HG02588 (cell line): Measurements from ENCODE around the gene FARP1.
"Not testable (repeated sequence)": the region's sequence is repeated elsewhere in the genome, so short reads cannot be mapped to it uniquely, and the experiment has no call there.

Experiments used
- ATAC-seq: cut with Tn5 transposase; IDR thresholded peaks from one replicate; pipeline ENCODE4 v1.9.1; 2021; ENCODE audit warnings: mild to moderate bottlenecking, moderate library complexity; ENCODE audit not compliant: unreplicated experiment

FARP1 gene

GRCh38 chr13:98389319-98389718 lies 246.4 kb downstream of the FARP1 start:
- no peak for ATAC-seq

- no peak for ATAC-seq
Measured at GRCh38 chr13:98390086-98390715, 247.3 kb downstream of the FARP1 start.

- no peak for ATAC-seq
Measured at GRCh38 chr13:98393873-98394272, 251.0 kb downstream of the FARP1 start.

- ATAC-seq: no peak
Measured at GRCh38 chr13:98394820-98395510, 252.1 kb downstream of the FARP1 start.

- ATAC-seq: no peak
Measured at GRCh38 chr13:98396071-98396710, 253.3 kb downstream of the FARP1 start.

GRCh38 chr13:98397221-98397620 lies 254.3 kb downstream of the FARP1 start:
- no peak for ATAC-seq

GRCh38 chr13:98397861-98398260 lies 255.0 kb downstream of the FARP1 start:
- ATAC-seq: no peak

GRCh38 chr13:98398581-98398980 lies 255.7 kb downstream of the FARP1 start:
- ATAC-seq: no peak

GRCh38 chr13:98399756-98400155 lies 256.9 kb downstream of the FARP1 start:
- ATAC-seq: no peak

- ATAC-seq: no peak
Measured at GRCh38 chr13:98401934-98402333, 259.0 kb downstream of the FARP1 start.

- ATAC-seq: no peak
Measured at GRCh38 chr13:98403076-98403475, 260.2 kb downstream of the FARP1 start.

- no peak for ATAC-seq
Measured at GRCh38 chr13:98405107-98405571, 262.2 kb downstream of the FARP1 start.

- ATAC-seq: no peak
Measured at GRCh38 chr13:98405690-98406344, 262.9 kb downstream of the FARP1 start.

GRCh38 chr13:98406427-98406826 lies 263.5 kb downstream of the FARP1 start:
- ATAC-seq: no peak

GRCh38 chr13:98406971-98407370 lies 264.1 kb downstream of the FARP1 start:
- no peak for ATAC-seq

GRCh38 chr13:98407575-98407974 lies 264.7 kb downstream of the FARP1 start:
- no peak for ATAC-seq

- ATAC-seq: no peak
Measured at GRCh38 chr13:98409281-98409680, 266.4 kb downstream of the FARP1 start.

GRCh38 chr13:98410612-98411011 lies 267.7 kb downstream of the FARP1 start:
- ATAC-seq: no peak

- ATAC-seq: no peak
Measured at GRCh38 chr13:98411013-98411412, 268.1 kb downstream of the FARP1 start.

GRCh38 chr13:98411617-98412265 lies 268.8 kb downstream of the FARP1 start:
- no peak for ATAC-seq

GRCh38 chr13:98413278-98413677 lies 270.4 kb downstream of the FARP1 start:
- not testable (repeated sequence) for ATAC-seq
